ENCODE results near the gene NSMF. TPM values are rescaled to one million over a fixed set of nuclear protein-coding genes. Genes with fewer than 3 reads are reported as not detected.

NSMF gene
- total and polyA plus RNA-seq, 10 of the 15 experiments (the other 5 are each of a cell fraction or from before 2014, with no cell fraction given) = 0.13 to 44.3 (median 13.4) TPM

- TF ChIP-seq ATF3 (IDR thresholded peaks at IDR 0.05; ENCODE audit: borderline replicate concordance, extremely low read depth, low read depth, low read length) = no peak
- no peak for TF ChIP-seq GATAD2B (conservative IDR thresholded peaks at IDR 0.05; ENCODE audit: low read depth)
These were observed 47.1 kb upstream of the NSMF start (continued) for GRCh38 chr9:137506274-137506673.

DNA sequence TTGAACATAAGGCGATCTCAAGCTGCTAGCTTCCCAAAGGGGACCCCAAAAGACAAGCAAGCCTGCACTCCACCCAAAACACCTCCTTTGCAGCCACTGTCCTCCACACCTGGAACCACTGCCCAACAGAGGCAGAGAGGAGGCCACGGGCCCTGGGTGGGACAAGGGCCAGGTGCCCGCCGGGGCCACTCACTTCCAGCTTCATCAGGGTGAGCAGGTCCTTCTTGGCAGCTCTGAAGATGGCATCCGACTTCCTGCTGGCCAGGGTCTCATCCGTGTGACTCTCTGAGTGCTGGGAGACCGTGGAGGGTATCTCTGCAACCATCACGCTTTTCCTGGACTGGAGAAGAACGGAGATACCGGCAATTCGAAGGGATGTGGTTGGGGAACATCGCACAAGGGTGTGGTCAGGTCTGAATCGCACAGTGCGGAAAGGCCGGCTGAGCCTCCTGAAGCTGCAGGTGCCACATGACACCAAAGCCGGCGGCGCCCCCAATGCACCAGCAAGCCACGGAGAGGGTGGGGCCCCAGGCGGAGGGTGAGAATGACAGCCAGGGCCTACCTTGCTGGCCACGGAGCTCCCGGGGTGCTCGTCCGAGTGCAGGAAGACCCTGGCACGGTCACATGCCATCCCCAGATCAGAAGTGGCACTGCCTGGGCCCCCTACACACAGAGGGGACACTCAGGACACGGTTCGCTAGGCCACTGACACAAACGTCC lies 46.4 kb upstream of the NSMF start:
- ChIA-PET POLR2A (interaction anchor here (0.6 to 0.7 kb wide), 3 partner anchors 91 to 1346 kb away, joined by 4 to 9 read pairs (median 5); no protein-coding TSS in a partner anchor), SMC1A (ENCODE audit: uncharacterized antibody, unreplicated experiment) (no interaction called here), CTCF (no interaction called here), RAD21 (ENCODE audit: unreplicated experiment) (no interaction called here)
- no peaks in the 10 kb centered on the region; the same call in 2 of the 3 replicates for H3K9me3 ChIP-seq (replicated peaks; ENCODE audit: control insufficient read depth, insufficient read depth, low read length)
- intact Hi-C loops (cut with micrococcal nuclease; ENCODE audit: unreplicated experiment) = no loop called here
- no peaks in the 10 kb centered on the region for H3K4me1 ChIP-seq (ENCODE audit: control insufficient read depth, insufficient read depth, low read length)
- no peak overlapping the region for H3K4me2 ChIP-seq (ENCODE audit: control insufficient read depth, insufficient read depth)
- no peak for DNase-seq (ENCODE audit: low read depth, low spot score)
- TF ChIP-seq TCF12 (IDR thresholded peaks at IDR 0.05; ENCODE audit: low read depth, low read length) (no peak), HDGF (IDR thresholded peaks at IDR 0.05) (no peak), IKZF1 (conservative IDR thresholded peaks at IDR 0.05) (no peak), SPI1 (IDR thresholded peaks at IDR 0.05; ENCODE audit: borderline replicate concordance, insufficient read depth, low read depth, low read length) (no peak), CBFB (IDR thresholded peaks at IDR 0.05; ENCODE audit: low read depth) (no peak)
- H3K36me3 ChIP-seq (ENCODE audit: control insufficient read depth in 2 of 2, insufficient read depth in 2 of 2, low read length in 1 of 2) = no peaks in the 10 kb centered on the region
- no peaks in the 10 kb centered on the region for H4K20me1 ChIP-seq (ENCODE audit: control insufficient read depth, insufficient read depth)
- no peaks in the 10 kb centered on the region for H3K79me2 ChIP-seq (ENCODE audit: control insufficient read depth, insufficient read depth, low read length)
- H3K27me3 ChIP-seq (replicated peaks in 1 of 2; ENCODE audit: control insufficient read depth in 2 of 2, insufficient read depth in 2 of 2, low read length in 1 of 2) = no peaks in the 10 kb centered on the region; a peak in 1 of 4 replicates
- no peak for FAIRE-seq
- ATAC-seq = no peak
- in situ Hi-C loops (cut with MboI) = no loop called here
- H3K27ac ChIP-seq (ENCODE audit: control insufficient read depth, insufficient read depth) = no peak overlapping the region
- H3K4me3 ChIP-seq = no peak overlapping the region
- BruUV-seq (replicated peaks) = no TSS peak
- 69% methylated on average over 28 of the region's 28 CpGs for WGBS (ENCODE audit: insufficient coverage, insufficient replicate concordance, low lambda C conversion rate, missing lambda C conversion rate)
- no peak overlapping the region for H2AFZ ChIP-seq (ENCODE audit: control insufficient read depth, low read depth, low read length)
- H3K9ac ChIP-seq (ENCODE audit: control insufficient read depth, insufficient read depth, low read length) = no peak overlapping the region
